Thyroid gland (tissue), 4 donors: ENCODE data around the gene CDC37.

Experiments used
- POLR2A ChIP-seq, 2 donors: fragments of 450-650 bp; IDR thresholded peaks; one replicate each; pipeline ENCODE4 v1.6.1; 2017; ENCODE audit warnings: antibody characterized with exemption in 2 of 2, mild to moderate bottlenecking in 2 of 2, moderate library complexity in 1 of 2
- TF ChIP-seq, protein P1 (sequence below), 6 experiments: fragments of 200-600 bp in 3 of 6; fragments of 450-650 bp in 3 of 6; sonication (generic) in 3 of 6; IDR thresholded peaks; one replicate each; pipeline ENCODE4 v1.5.1; 2016 to 2019; ENCODE audit warnings: antibody characterized with exemption in 6 of 6, mild to moderate bottlenecking in 2 of 6, inconsistent platforms in 1 of 6, moderate library complexity in 1 of 6

DNA sequence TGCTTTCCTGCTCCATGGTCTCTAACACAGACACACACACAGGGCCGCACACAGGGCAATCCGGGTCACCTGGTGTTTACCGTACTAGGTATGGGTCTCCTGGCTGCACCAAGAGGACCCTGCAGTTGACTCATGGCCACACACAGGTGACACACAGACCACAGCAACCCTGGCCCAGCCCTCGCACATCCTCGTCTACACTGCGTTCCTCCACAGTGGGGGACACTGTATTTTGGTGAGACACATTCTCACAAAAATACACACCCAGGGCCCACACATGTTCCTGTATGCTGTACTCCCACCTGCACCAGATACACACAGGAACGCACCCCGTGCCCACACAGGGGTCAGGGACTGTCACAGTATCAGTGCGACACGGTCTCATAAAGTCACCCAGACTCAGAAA lies 29.8 kb upstream of the CDC37 start:
- TF ChIP-seq, protein P1, sequence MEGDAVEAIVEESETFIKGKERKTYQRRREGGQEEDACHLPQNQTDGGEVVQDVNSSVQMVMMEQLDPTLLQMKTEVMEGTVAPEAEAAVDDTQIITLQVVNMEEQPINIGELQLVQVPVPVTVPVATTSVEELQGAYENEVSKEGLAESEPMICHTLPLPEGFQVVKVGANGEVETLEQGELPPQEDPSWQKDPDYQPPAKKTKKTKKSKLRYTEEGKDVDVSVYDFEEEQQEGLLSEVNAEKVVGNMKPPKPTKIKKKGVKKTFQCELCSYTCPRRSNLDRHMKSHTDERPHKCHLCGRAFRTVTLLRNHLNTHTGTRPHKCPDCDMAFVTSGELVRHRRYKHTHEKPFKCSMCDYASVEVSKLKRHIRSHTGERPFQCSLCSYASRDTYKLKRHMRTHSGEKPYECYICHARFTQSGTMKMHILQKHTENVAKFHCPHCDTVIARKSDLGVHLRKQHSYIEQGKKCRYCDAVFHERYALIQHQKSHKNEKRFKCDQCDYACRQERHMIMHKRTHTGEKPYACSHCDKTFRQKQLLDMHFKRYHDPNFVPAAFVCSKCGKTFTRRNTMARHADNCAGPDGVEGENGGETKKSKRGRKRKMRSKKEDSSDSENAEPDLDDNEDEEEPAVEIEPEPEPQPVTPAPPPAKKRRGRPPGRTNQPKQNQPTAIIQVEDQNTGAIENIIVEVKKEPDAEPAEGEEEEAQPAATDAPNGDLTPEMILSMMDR (IDR thresholded peaks at IDR 0.05), result no peak
- TF ChIP-seq POLR2A (IDR thresholded peaks at IDR 0.05), result no peak
